Suprapubic skin (tissue), 4 donors: Measurements from ENCODE around the gene RHCE.

Experiments
- CTCF ChIP-seq, 2 donors: fragments of 200-600 bp in 1 of 2; fragments of 450-650 bp in 1 of 2; sonication (generic) in 1 of 2; IDR thresholded peaks; one replicate each; pipeline ENCODE4 v1.5.1; 2016 to 2019; ENCODE audit warnings: antibody characterized with exemption in 2 of 2, mild to moderate bottlenecking in 1 of 2, moderate library complexity in 1 of 2
- EP300 ChIP-seq: sonication (generic); formaldehyde crosslinking; IDR thresholded peaks from one replicate; pipeline ENCODE4 v1.6.1; 2017; ENCODE audit warnings: antibody characterized with exemption
- POLR2AphosphoS5 ChIP-seq, 3 donors: sonication (generic); formaldehyde crosslinking; IDR thresholded peaks; one replicate each; pipeline ENCODE4 v1.6.1; 2017; ENCODE audit warnings: antibody characterized with exemption in 3 of 3

GRCh38 chr1:25355841-25356395 is 64.7 kb downstream of the RHCE start:
- TF ChIP-seq CTCF (IDR thresholded peaks at IDR 0.05) (no peak), POLR2AphosphoS5 (IDR thresholded peaks at IDR 0.05) (no peak), EP300 (no peak)
